Measurements from ENCODE around the gene MYO1E. TPM values are rescaled to one million over a fixed set of nuclear protein-coding genes. Genes with fewer than 3 reads are reported as not detected.

Gene MYO1E
- total RNA-seq, 6 experiments from 2014 or later: 108 to 142 (median 115) TPM

- Mint-ChIP-seq H3K27me3 (ENCODE audit: insufficient read depth) (peaks cover 8% of the 10 kb centered on the region; the same call in 1 of the 2 replicates), H3K4me1 (ENCODE audit: low read depth) (peaks cover 39% of the 10 kb centered on the region), H3K27ac (no peak overlapping the region), H3K36me3 (ENCODE audit: low read depth) (peaks cover 69% of the 10 kb centered on the region), H3K4me3 (no peak overlapping the region), H3K9me3 (peaks cover 35% of the 10 kb centered on the region)
- DNase-seq: no peak
- TF ChIP-seq CTCF (IDR thresholded peaks at IDR 0.05): peak; percentile 47
Observed at GRCh38 chr15:59185725-59186124, 186.9 kb downstream of the MYO1E start.

- peak; percentile 72 for DNase-seq
- Mint-ChIP-seq H3K36me3 (ENCODE audit: low read depth) (peaks cover 68% of the 10 kb centered on the region), H3K9me3 (peaks cover 35% of the 10 kb centered on the region), H3K4me3 (peak overlapping the region; percentile 67), H3K27me3 (ENCODE audit: insufficient read depth) (peaks cover 8% of the 10 kb centered on the region), H3K4me1 (ENCODE audit: low read depth) (peaks cover 45% of the 10 kb centered on the region), H3K27ac (peak overlapping the region; percentile 87)
- TF ChIP-seq CTCF (IDR thresholded peaks at IDR 0.05): no peak
Observed at GRCh38 chr15:59180945-59181600, 191.6 kb downstream of the MYO1E start.

GRCh38 chr15:59179717-59180116, 193.0 kb downstream of the MYO1E start:
- H3K36me3 Mint-ChIP-seq (ENCODE audit: low read depth): peaks cover 63% of the 10 kb centered on the region
- H3K27me3 Mint-ChIP-seq (ENCODE audit: insufficient read depth): peaks cover 8% of the 10 kb centered on the region
- peaks cover 32% of the 10 kb centered on the region for H3K9me3 Mint-ChIP-seq
- no peak overlapping the region for H3K4me3 Mint-ChIP-seq
- no peak for TF ChIP-seq CTCF (IDR thresholded peaks at IDR 0.05)
- peaks cover 54% of the 10 kb centered on the region for H3K4me1 Mint-ChIP-seq (ENCODE audit: low read depth)
- no peak for DNase-seq
- no peak overlapping the region for H3K27ac Mint-ChIP-seq

- no peak for DNase-seq
- peaks cover 63% of the 10 kb centered on the region for H3K4me1 Mint-ChIP-seq (ENCODE audit: low read depth)
- H3K36me3 Mint-ChIP-seq (ENCODE audit: low read depth): peaks cover 57% of the 10 kb centered on the region
- H3K4me3 Mint-ChIP-seq: no peak overlapping the region
- H3K9me3 Mint-ChIP-seq: peaks cover 21% of the 10 kb centered on the region
- H3K27ac Mint-ChIP-seq: no peak overlapping the region; the same call in 1 of the 2 replicates
- H3K27me3 Mint-ChIP-seq (ENCODE audit: insufficient read depth): peaks cover 8% of the 10 kb centered on the region
- no peak for TF ChIP-seq CTCF (IDR thresholded peaks at IDR 0.05)
Observed at GRCh38 chr15:59178151-59178695, 194.4 kb downstream of the MYO1E start.

GRCh38 chr15:59177317-59177660, 195.4 kb downstream of the MYO1E start:
- Mint-ChIP-seq H3K4me1 (ENCODE audit: low read depth) (peaks cover 63% of the 10 kb centered on the region), H3K9me3 (peaks cover 12% of the 10 kb centered on the region), H3K4me3 (no peak overlapping the region), H3K36me3 (ENCODE audit: low read depth) (peaks cover 51% of the 10 kb centered on the region), H3K27me3 (ENCODE audit: insufficient read depth) (peaks cover 8% of the 10 kb centered on the region), H3K27ac (0 out of 2 replicates have a peak overlapping the region, but pooled peaks have one; percentile 29)
- TF ChIP-seq CTCF (IDR thresholded peaks at IDR 0.05): no peak
- DNase-seq: no peak
